Measurements from ENCODE around the gene NLRP6.
A peak's percentile ranks its signal among the peaks of the same experiment; 100 is the strongest.
"Not testable (repeated sequence)": the region's sequence is repeated elsewhere in the genome, so short reads cannot be mapped to it uniquely, and the experiment has no call there.

Gene NLRP6

DNA sequence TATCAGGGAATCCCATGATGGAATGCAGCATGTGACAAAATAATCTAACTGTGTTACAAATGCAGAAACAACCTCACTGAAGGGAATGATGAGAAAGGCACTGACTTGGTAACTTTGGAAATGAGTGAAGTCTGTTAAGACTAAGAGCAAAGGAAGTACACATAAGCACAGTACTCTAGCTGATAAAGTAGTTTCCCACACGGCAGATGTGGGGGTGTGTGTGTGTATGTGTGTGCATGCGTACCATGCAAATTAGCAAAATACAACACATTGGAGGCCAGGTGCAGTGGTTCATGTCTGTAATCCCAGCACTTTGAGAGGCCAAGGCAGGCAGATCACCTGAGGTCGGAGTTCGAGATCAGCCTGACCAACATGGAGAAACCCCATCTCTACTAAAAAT lies 16.6 kb upstream of the NLRP6 start:
- no peak overlapping the region for H2AFZ ChIP-seq
- H3K9ac ChIP-seq: no peak overlapping the region
- no peaks in the 10 kb centered on the region for H3K27me3 ChIP-seq (ENCODE audit: control insufficient read depth, insufficient read depth, low read length)
- H3K4me2 ChIP-seq (ENCODE audit: low read length): no peak overlapping the region
- no peak overlapping the region for H3K4me3 ChIP-seq (ENCODE audit: low read depth, low read length)
- H3K9me3 ChIP-seq (ENCODE audit: control insufficient read depth, low read length): no peaks in the 10 kb centered on the region
- TF ChIP-seq, protein P1, sequence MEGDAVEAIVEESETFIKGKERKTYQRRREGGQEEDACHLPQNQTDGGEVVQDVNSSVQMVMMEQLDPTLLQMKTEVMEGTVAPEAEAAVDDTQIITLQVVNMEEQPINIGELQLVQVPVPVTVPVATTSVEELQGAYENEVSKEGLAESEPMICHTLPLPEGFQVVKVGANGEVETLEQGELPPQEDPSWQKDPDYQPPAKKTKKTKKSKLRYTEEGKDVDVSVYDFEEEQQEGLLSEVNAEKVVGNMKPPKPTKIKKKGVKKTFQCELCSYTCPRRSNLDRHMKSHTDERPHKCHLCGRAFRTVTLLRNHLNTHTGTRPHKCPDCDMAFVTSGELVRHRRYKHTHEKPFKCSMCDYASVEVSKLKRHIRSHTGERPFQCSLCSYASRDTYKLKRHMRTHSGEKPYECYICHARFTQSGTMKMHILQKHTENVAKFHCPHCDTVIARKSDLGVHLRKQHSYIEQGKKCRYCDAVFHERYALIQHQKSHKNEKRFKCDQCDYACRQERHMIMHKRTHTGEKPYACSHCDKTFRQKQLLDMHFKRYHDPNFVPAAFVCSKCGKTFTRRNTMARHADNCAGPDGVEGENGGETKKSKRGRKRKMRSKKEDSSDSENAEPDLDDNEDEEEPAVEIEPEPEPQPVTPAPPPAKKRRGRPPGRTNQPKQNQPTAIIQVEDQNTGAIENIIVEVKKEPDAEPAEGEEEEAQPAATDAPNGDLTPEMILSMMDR (IDR thresholded peaks at IDR 0.05): no peak
- H3K79me2 ChIP-seq: no peaks in the 10 kb centered on the region
- no peaks in the 10 kb centered on the region for H3K4me1 ChIP-seq
- H3K36me3 ChIP-seq (ENCODE audit: control insufficient read depth, insufficient read depth, low read length): no peaks in the 10 kb centered on the region
- H3K27ac ChIP-seq: no peak overlapping the region

DNA sequence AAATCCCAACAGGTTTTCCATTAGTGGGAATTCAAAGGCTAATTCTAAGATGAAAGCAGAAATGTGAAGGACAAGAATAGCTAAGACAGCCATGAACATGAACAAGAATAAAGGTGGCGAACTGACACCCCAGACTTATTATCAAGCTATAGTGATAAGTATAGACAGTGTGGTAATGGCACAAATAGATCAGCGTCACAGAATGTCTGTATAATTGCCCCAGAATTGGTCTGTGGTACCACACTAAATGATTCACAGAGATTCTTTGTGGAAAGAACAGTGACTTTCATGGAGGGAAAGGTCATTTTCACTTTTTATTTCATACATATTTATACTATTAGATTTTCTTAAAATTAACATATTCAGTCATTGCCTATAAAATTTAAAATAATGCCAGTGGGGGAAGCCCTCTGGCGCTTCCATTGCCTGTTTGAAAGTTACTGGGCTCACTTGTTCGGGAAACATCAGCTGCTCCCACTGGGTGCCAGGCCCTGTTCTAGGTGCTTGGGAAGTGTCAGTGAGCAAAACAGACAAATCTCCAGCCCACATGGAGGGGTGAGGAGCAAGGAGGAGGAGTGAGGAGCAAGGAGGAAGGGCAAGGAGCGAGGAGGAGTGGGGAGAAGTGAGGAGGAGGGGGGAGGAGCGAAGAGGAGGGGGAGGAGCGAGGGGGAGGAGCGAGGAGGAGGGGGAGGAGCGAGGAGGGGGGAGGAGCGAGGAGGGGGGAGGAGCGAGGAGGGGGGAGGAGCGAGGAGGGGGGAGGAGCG lies 11.3 kb upstream of the NLRP6 start:
- TF ChIP-seq, protein P1 (IDR thresholded peaks at IDR 0.05): no peak
- H3K9me3 ChIP-seq (ENCODE audit: control insufficient read depth, low read length): no peaks in the 10 kb centered on the region
- no peaks in the 10 kb centered on the region for H3K36me3 ChIP-seq (ENCODE audit: control insufficient read depth, insufficient read depth, low read length)
- H2AFZ ChIP-seq: no peak overlapping the region
- no peak overlapping the region for H3K4me3 ChIP-seq (ENCODE audit: low read depth, low read length)
- no peaks in the 10 kb centered on the region for H3K27me3 ChIP-seq (ENCODE audit: control insufficient read depth, insufficient read depth, low read length)
- H3K9ac ChIP-seq: no peak overlapping the region
- H3K4me2 ChIP-seq (ENCODE audit: low read length): no peak overlapping the region
- H3K27ac ChIP-seq: no peak overlapping the region
- no peaks in the 10 kb centered on the region for H3K79me2 ChIP-seq
- no peaks in the 10 kb centered on the region for H3K4me1 ChIP-seq

DNA sequence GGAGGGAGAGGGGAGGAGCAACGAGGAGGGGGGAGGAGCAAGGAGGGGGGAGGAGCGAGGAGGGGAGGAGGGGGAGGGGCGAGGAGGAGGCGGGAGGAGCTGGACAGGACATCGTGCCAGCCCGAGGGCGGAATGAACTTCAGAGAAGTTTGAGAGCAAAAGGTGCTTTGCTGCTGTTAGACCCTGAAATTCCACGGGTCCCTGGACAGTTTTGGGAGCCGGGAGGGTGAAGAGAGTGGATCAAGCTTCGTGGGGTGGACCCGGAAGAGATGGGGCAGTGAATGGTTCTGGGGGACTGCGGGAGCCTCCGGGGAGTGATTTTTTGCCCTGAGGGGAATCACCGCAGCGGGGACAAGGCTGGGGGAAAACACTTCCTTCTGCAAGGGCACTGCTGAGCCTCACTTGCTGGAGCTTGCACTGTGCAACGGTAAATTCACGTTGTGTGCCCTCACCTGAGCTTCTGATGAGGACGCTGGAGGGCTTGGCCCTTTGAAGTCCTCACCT lies 10.7 kb upstream of the NLRP6 start:
- Histone ChIP-seq H3K36me3 (ENCODE audit: control insufficient read depth, insufficient read depth, low read length) (no peaks in the 10 kb centered on the region), H3K9ac (no peak overlapping the region), H2AFZ (no peak overlapping the region), H3K4me3 (ENCODE audit: low read depth, low read length) (no peak overlapping the region), H3K79me2 (no peaks in the 10 kb centered on the region), H3K4me2 (ENCODE audit: low read length) (no peak overlapping the region), H3K4me1 (no peaks in the 10 kb centered on the region), H3K9me3 (ENCODE audit: control insufficient read depth, low read length) (no peaks in the 10 kb centered on the region), H3K27me3 (ENCODE audit: control insufficient read depth, insufficient read depth, low read length) (no peaks in the 10 kb centered on the region), H3K27ac (no peak overlapping the region)
- TF ChIP-seq, protein P1 (IDR thresholded peaks at IDR 0.05): no peak

DNA sequence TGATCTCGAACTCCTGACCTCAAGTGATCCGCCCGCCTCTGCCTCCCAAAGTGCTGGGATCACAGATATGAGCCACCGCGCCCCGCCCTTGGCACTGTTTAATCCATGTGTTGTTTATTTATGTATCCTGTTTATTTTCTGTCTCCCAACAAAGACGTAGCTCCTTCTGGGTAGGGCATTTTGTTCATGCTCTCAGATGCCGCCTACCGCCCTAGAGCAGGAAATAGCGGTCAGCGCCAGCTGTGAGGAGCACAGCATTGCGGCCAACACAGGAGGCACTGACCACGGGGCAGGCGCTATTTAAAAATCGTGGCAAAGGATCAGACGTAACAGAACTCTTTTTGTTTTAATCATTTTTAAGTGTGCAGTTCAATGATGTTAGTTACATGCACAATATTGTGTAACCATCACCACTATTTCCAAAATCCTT lies 9.5 kb upstream of the NLRP6 start:
- not testable (repeated sequence) for H3K9me3 ChIP-seq (ENCODE audit: control insufficient read depth, low read length); H3K27me3 ChIP-seq (ENCODE audit: control insufficient read depth, insufficient read depth, low read length); H3K4me2 ChIP-seq (ENCODE audit: low read length); H2AFZ ChIP-seq; H3K4me1 ChIP-seq; H3K9ac ChIP-seq; H3K36me3 ChIP-seq (ENCODE audit: control insufficient read depth, insufficient read depth, low read length); H3K79me2 ChIP-seq
- Histone ChIP-seq H3K27ac (peak overlapping the region; percentile 20), H3K4me3 (ENCODE audit: low read depth, low read length) (peak overlapping the region; percentile 14)

DNA sequence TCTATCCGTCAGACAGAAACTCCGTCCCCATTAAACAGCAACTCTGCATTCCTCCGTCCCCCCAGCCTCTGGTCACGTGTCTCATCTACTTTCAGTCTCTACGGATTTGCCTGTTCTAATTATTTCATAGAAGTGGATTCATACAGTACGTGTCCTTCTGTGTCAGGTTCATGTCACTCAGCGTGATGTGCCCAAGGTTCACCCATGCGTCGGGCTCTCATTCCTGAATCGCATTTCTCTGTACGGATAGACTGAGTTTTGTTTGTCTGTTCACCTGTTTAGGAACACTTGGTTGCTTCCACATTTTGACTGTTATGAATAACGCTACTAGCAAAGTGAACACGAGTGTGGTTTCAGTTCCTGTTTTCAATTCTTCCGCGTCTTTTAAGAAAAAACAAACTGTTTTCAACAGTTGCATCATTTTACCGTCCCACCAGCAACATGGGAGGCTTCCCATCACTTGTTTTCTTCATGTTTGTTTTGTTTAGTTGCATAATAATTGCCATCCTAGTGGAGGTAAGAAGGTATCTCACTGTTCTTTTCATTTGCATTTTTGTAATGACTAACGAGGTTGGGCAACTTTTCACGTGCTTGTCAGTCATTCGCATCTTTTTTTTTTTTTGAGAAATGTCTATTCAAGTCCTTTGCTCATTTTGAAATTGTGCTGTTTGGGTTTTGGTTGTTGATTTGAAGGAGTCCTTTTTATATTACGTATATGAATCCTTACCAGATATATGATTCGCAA lies 8.9 kb upstream of the NLRP6 start:
- H3K36me3 ChIP-seq (ENCODE audit: control insufficient read depth, insufficient read depth, low read length): no peaks in the 10 kb centered on the region
- no peaks in the 10 kb centered on the region for H3K9me3 ChIP-seq (ENCODE audit: control insufficient read depth, low read length)
- no peaks in the 10 kb centered on the region for H3K27me3 ChIP-seq (ENCODE audit: control insufficient read depth, insufficient read depth, low read length)
- H2AFZ ChIP-seq: no peak overlapping the region
- H3K27ac ChIP-seq: peak overlapping the region; percentile 20
- TF ChIP-seq, protein P1 (IDR thresholded peaks at IDR 0.05): no peak
- no peak overlapping the region for H3K4me2 ChIP-seq (ENCODE audit: low read length)
- peak overlapping the region; percentile 14 for H3K4me3 ChIP-seq (ENCODE audit: low read depth, low read length)
- H3K9ac ChIP-seq: no peak overlapping the region
- H3K4me1 ChIP-seq: no peaks in the 10 kb centered on the region
- no peaks in the 10 kb centered on the region for H3K79me2 ChIP-seq

Data from parathyroid adenoma (tissue), 2 donors.